GM18508 (cell line): ENCODE results near the gene ASNSD1.
A peak's percentile ranks its signal among the peaks of the same experiment; 100 is the strongest.

Source experiments
- ATAC-seq: cut with Tn5 transposase; IDR thresholded peaks from one replicate; pipeline ENCODE4 v1.9.1; 2021; ENCODE audit warnings: moderate number of reproducible peaks; ENCODE audit not compliant: insufficient read depth, unreplicated experiment

ASNSD1 gene

GRCh38 chr2:189661148-189661956, at the start of gene ASNSD1:
Gene ASNSD1 (plus strand): TSS chr2:189661459. CDS start chr2:189666133, 4,674 bp downstream.
- peak; percentile 96 for ATAC-seq

DNA sequence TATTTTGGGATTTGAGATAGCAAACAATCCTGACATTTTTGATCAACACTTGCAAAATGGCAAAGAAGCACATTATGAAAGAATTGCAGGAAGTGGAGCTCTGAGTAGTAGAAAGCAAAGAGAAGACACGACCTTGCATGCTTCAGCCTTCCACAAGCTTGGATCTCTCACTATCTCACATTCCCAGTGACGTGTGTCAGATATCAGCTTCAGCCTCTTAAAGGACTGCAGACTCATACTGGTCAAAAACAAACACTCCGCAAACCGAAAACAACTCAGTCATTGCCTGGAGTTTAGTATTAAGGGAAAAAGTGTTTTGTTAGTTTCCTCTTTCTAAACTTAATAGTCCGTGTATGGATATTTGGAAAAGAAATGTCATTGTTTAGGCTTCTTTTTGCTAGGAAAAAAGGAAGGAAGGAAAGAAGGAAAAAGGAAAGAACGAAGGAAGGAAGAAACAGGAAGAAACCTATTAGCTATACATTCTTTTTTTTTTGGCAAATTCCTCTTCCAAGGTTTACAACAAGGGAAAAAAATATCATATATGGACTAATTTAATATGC, 48.1 kb upstream of the ASNSD1 start:
- ATAC-seq = no peak

GRCh38 chr2:189613650-189614420, 47.4 kb upstream of the ASNSD1 start:
- ATAC-seq = no peak

DNA sequence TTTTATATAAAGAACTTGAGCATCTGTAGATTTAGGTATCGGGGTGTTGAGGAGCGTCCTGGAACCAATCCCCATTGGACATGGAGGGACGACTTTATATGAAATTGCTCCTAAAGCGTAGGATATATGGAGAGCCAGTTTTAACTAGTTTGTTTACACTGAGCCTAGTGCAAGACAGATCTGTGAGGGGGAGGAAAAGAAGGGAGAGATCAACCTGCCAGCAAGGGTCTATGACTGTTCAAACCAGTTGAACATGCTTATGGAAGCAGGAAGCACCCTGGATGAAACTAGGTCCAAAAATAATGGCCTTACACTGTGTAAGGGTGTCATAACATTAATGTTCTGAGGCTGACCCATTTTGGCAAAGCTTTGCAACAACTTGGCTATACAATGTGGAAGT, 46.7 kb upstream of the ASNSD1 start:
- no peak for ATAC-seq

DNA sequence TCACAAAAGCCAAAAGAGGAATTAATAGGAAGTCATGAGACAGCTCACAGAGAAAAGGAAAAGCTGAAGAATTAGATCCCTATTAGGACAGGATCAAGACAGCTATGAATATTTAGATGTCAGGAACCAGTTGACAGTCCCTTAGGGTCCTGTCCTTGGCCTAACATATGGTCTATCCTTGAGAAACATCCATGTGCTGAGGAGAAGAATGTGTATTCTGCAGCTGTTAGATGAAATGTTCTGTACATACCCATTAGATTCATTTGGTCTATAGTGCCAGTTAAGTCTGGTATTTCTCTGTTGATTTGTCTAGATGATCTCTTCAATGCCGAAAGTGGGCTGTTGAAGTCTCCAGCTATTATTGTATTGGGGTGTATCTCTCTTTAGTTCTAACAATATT, 43.1 kb upstream of the ASNSD1 start:
- no peak for ATAC-seq

- ATAC-seq = no peak
Observed at GRCh38 chr2:189621781-189622180, 39.5 kb upstream of the ASNSD1 start.

GRCh38 chr2:189623049-189623448, 38.2 kb upstream of the ASNSD1 start:
- ATAC-seq = no peak

DNA sequence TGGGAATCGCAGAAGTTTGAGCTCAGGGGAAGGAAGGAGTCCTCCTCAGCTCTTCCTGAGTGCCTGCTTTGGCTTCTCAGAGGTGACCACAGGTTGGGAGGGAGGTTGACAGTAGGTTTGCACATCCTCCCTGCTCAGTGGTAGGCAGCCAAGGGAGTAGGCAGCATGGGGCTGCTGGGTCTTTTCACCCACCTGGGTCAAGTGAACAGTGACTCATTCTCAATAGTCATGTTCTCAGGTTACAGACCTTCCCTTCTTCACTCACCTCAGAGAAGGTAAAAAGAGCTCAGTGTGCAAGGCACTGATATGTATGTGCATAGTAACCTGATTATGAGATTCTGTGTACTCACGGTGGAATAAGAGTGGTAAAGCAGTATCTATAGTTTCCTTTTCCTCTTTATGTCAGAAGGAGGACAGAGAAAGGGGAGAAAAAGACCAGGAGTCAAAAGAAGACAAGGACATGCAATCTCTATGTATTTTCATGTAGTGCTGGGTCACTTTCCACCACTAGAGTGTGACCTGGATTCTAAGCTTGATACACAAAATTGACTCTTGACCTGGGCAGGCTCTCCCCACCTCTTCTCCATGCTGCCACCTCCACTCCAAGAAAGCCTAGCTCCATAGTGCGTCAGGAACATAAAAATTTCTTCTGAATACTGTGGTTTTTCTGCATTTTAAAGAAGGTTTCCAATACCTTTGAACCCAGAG, 36.5 kb upstream of the ASNSD1 start:
- no peak for ATAC-seq

DNA sequence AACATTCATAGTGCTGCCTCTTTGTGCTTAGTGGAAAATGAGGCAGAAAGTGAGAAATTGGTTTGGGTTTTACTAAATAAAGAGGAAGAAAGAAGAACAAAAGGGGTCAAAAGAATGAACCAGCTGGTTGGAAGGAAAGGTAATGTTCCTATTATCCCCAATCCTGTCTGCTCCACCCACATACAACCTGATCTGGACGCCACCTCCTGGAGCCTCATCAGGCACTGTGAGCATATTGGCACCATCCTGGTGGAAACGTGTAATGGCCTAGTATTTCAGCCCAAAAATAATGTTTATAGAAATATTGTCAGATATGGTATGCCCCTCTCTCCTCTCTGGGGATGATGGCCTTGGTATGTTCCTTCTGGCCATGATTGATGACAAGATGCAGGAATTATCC, 35.6 kb upstream of the ASNSD1 start:
- no peak for ATAC-seq

GRCh38 chr2:189627789-189628188, 33.5 kb upstream of the ASNSD1 start:
- ATAC-seq = no peak

GRCh38 chr2:189628817-189629530, 32.3 kb upstream of the ASNSD1 start:
- ATAC-seq = no peak

DNA sequence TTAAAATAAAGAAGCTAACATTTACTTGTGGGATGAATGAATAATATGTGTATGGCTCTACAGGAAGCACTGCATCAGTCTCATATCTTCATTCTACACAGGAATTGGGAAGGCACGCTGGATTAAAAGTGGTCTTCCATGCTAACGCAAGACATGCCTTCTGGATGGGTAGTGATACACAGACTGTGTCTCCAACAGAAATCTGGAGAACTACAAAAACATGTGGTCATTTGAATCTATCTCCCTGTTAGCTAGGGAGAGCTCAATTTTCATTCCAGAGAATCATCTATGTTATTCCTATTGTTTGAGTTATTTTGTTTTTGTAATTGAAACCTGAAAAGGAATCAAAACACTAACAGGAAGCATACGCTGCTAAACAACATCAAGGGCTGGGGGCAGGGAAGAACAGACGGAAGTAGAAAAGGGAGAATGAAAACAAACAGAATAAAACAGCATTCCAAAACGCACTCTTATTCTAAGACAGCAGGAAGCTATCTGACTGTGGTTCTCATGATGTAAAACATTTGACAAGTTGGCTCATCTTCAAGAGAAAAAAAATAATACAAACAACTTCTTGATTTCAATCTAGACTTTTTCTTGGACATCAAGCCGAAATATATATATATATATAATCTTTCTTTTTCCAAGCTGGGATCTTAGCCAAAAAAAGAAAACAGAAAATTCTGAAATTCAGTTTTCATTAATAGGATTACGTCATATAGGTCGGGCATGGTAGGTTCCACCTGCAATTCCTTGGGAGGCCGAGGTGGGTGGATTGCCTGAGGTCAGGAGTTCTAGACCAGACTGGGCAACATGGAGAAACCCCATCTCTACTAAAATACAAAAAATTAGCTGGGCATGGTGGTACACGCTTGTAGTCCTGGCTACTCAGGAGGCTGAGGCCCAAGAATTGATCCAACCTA, 31.5 kb upstream of the ASNSD1 start:
- ATAC-seq = no peak

GRCh38 chr2:189631849-189632248, 29.4 kb upstream of the ASNSD1 start:
- ATAC-seq = no peak

DNA sequence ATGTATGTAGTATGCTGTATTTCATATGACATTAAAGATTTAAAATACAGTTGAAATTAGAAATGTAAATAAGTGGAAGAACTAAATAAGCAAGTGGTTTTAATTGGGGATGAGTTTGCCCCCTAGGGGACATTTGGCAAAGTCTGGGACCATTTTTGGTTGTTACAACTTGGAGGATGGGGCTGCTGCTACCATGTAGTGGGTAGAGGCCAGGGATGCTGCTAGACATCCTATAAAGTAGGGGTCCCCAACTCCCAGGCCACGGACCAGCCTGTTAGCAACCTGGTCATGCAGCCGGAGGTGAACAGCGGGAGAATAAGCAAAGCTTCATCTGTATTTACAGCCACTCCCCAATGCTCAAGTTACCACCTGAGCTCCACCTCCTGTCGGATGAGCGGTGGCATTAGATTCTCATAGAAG, 27.9 kb upstream of the ASNSD1 start:
- ATAC-seq = no peak

DNA sequence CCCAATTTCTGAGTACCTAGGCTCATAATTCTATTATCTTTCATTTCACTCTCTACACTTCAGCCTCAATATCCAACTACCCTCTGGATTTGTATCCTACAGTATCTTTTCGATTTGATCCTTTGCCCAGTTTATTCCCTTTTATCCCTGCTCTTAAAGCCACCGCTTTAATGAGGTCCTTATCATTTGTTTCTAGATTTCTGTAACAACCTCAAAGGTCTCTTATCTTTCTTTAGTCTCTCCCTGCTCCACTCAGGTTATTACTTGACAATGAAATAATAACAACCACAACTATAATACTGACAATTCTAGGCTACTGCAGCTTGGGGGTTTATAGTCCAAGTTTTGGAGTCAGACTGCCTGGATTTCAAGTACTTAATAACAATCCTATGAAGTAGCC, 25.9 kb upstream of the ASNSD1 start:
- no peak for ATAC-seq

DNA sequence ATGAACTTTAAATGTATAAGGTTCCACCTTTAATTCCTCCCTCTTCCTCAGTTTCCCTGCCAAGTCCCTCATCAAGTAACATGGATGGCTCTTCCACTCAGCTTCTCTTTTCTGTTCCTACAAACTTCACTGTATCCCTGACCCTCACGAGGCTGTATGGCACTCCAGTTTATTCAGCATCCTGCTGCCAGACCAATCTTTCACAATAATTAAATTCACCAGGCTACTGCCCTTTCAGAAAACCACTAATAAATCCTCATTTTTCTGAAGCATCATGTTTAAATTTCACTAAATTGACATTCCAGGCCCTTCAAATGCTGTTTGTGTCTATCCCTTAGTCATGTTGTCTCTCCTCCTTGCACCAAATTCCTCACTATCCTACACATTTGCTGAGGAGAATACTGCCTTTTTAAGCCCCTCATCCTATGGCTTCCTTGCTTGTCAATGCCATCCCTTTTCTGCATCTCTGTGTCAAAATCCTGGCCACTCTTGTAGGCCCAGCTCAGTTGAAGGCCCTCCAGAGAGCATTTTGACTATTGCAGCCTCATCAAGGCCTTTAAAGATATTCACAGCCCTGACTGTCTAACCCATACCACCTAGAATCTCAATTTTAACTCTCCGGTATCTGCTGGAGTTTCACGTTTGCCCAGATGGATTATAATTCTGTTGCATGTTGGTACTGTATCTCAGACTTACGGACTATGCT, 22.8 kb upstream of the ASNSD1 start:
- no peak for ATAC-seq

DNA sequence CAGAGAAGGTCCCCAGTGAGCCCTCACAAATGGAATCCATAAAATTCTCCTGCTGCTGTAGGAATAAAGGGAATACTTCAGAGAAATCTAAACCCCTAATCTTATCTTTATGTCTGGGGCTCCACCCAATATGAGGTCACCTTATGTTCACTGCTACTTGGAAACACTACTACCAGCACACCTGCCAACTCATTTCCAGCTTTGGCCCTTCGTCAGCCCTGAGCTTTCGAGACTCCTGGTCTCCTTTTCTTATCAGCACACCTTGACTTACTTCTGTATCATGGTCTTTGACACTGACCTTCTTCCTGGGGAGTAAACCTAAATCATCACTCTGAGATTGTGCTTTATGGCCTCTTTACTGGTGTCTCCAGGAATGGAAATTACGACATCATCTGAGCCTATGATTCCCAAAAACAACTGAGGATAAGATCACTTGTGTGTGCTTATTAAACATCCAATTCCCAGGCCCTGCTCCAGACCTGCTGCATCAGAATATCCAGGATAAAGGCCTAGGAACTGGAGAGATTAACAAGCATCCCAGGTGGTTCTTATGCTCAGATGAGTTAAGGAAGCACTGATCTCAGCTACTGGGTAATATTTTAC, 22.2 kb upstream of the ASNSD1 start:
- no peak for ATAC-seq

DNA sequence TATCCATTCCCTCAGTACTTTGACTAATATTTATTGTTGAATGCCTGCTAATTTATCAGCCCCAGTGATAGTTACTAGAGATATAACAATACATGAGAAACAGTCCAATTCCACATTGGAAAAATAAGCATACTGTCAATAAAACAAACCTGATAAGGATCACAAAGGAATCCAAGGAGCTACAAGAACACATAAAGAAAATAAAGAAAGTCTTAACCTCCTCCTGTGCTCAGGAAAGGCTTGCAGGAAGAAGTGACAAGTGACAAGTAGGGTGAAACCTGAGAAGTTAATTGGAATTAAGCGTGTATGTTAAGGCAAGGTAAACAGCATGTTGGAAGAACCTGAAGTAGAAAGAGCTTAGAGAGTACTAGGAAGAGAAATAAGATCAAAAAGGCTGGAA, 20.3 kb upstream of the ASNSD1 start:
- ATAC-seq = no peak
